ENCODE data around the gene PTTG1IP.

GRCh38 chr21:44813727-44814126, 59.8 kb downstream of the PTTG1IP start:
- TF ChIP-seq CTCF (IDR thresholded peaks at IDR 0.05) (no peak), POLR2A (IDR thresholded peaks at IDR 0.05) (no peak)

Measured in thyroid gland (tissue), 4 donors.